ENCODE results near the gene SIGLEC8. TPM values are rescaled to one million over a fixed set of nuclear protein-coding genes. Genes with fewer than 3 reads are reported as not detected.
"Not testable (repeated sequence)": the region's sequence is repeated elsewhere in the genome, so short reads cannot be mapped to it uniquely, and the experiment has no call there.

Gene SIGLEC8
- total and polyA plus RNA-seq, 2 experiments from 2014 or later: not detected

GRCh38 chr19:51448411-51449016 is 9.7 kb downstream of the SIGLEC8 start:
- no peaks in the 10 kb centered on the region for H3K4me1 ChIP-seq (ENCODE audit: low read depth)
- H3K36me3 ChIP-seq: no peaks in the 10 kb centered on the region
- H3K4me3 ChIP-seq: no peak overlapping the region
- H3K9me3 ChIP-seq (ENCODE audit: low read depth): no peaks in the 10 kb centered on the region
- no peak overlapping the region for H3K27ac ChIP-seq
- no peak for DNase-seq (ENCODE audit: low read depth in 1 of 2, low spot score in 1 of 2)
- H3K27me3 ChIP-seq: no peaks in the 10 kb centered on the region
- no peak for TF ChIP-seq CTCF (IDR thresholded peaks at IDR 0.05; ENCODE audit: low read depth, low read length)

- no peak for DNase-seq (ENCODE audit: low read depth in 1 of 2, low spot score in 1 of 2)
- H3K36me3 ChIP-seq: no peaks in the 10 kb centered on the region
- H3K27me3 ChIP-seq: no peaks in the 10 kb centered on the region
- TF ChIP-seq CTCF (IDR thresholded peaks at IDR 0.05; ENCODE audit: low read depth, low read length): no peak
- H3K4me1 ChIP-seq (ENCODE audit: low read depth): no peaks in the 10 kb centered on the region
- H3K9me3 ChIP-seq (ENCODE audit: low read depth): no peaks in the 10 kb centered on the region
- H3K4me3 ChIP-seq: no peak overlapping the region
- no peak overlapping the region for H3K27ac ChIP-seq
Observed at GRCh38 chr19:51448011-51448410, 10.2 kb downstream of the SIGLEC8 start.

- not testable (repeated sequence) for H3K27ac ChIP-seq; DNase-seq (ENCODE audit: low read depth in 1 of 2, low spot score in 1 of 2); H3K4me1 ChIP-seq (ENCODE audit: low read depth); H3K36me3 ChIP-seq; H3K4me3 ChIP-seq; H3K9me3 ChIP-seq (ENCODE audit: low read depth); H3K27me3 ChIP-seq
Observed at GRCh38 chr19:51447510-51447909, 10.7 kb downstream of the SIGLEC8 start.

- DNase-seq (ENCODE audit: low read depth in 1 of 2, low spot score in 1 of 2): no peak
- no peak for TF ChIP-seq CTCF (IDR thresholded peaks at IDR 0.05; ENCODE audit: low read depth, low read length)
- Histone ChIP-seq H3K36me3 (no peaks in the 10 kb centered on the region), H3K4me1 (ENCODE audit: low read depth) (no peaks in the 10 kb centered on the region), H3K9me3 (ENCODE audit: low read depth) (no peaks in the 10 kb centered on the region), H3K4me3 (no peak overlapping the region), H3K27me3 (no peaks in the 10 kb centered on the region), H3K27ac (no peak overlapping the region)
Observed at GRCh38 chr19:51441410-51442390, 16.6 kb downstream of the SIGLEC8 start.

GRCh38 chr19:51440846-51441409 is 17.3 kb downstream of the SIGLEC8 start:
- no peaks in the 10 kb centered on the region for H3K9me3 ChIP-seq (ENCODE audit: low read depth)
- TF ChIP-seq CTCF (IDR thresholded peaks at IDR 0.05; ENCODE audit: low read depth, low read length): no peak
- no peak overlapping the region for H3K4me3 ChIP-seq
- no peaks in the 10 kb centered on the region for H3K4me1 ChIP-seq (ENCODE audit: low read depth)
- H3K36me3 ChIP-seq: no peaks in the 10 kb centered on the region
- no peak overlapping the region for H3K27ac ChIP-seq
- DNase-seq (ENCODE audit: low read depth in 1 of 2, low spot score in 1 of 2): peak in 1 of 2 donors; percentile 5
- H3K27me3 ChIP-seq: no peaks in the 10 kb centered on the region

- no peaks in the 10 kb centered on the region for H3K36me3 ChIP-seq
- no peak overlapping the region for H3K4me3 ChIP-seq
- H3K9me3 ChIP-seq (ENCODE audit: low read depth): no peaks in the 10 kb centered on the region
- no peak for TF ChIP-seq CTCF (IDR thresholded peaks at IDR 0.05; ENCODE audit: low read depth, low read length)
- H3K27ac ChIP-seq: no peak overlapping the region
- DNase-seq (ENCODE audit: low read depth in 1 of 2, low spot score in 1 of 2): no peak
- no peaks in the 10 kb centered on the region for H3K27me3 ChIP-seq
- no peaks in the 10 kb centered on the region for H3K4me1 ChIP-seq (ENCODE audit: low read depth)
Observed at GRCh38 chr19:51440052-51440451, 18.2 kb downstream of the SIGLEC8 start.

All from cardiac muscle cell (in vitro differentiated cells and primary cell).